ENCODE results near the gene TSPAN3.

- no peak for TF ChIP-seq EZH2phosphoT487 (conservative IDR thresholded peaks at IDR 0.05; ENCODE audit: low read length)
- TF ChIP-seq, protein P1, sequence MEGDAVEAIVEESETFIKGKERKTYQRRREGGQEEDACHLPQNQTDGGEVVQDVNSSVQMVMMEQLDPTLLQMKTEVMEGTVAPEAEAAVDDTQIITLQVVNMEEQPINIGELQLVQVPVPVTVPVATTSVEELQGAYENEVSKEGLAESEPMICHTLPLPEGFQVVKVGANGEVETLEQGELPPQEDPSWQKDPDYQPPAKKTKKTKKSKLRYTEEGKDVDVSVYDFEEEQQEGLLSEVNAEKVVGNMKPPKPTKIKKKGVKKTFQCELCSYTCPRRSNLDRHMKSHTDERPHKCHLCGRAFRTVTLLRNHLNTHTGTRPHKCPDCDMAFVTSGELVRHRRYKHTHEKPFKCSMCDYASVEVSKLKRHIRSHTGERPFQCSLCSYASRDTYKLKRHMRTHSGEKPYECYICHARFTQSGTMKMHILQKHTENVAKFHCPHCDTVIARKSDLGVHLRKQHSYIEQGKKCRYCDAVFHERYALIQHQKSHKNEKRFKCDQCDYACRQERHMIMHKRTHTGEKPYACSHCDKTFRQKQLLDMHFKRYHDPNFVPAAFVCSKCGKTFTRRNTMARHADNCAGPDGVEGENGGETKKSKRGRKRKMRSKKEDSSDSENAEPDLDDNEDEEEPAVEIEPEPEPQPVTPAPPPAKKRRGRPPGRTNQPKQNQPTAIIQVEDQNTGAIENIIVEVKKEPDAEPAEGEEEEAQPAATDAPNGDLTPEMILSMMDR (IDR thresholded peaks at IDR 0.05; ENCODE audit: insufficient read depth, low read length, poor library complexity, severe bottlenecking) = no peak
Measured at GRCh38 chr15:77068633-77069032, 2.3 kb downstream of the TSPAN3 start.
